B cell (primary cell): Measurements from ENCODE around the gene SPATA2.

ENCODE experiments used
- EZH2 ChIP-seq: IDR thresholded peaks from 2 replicates; pipeline ENCODE4 v1.6.1; 2012; ENCODE audit warnings: borderline replicate concordance, low read depth, mild to moderate bottlenecking, moderate library complexity, low read length; ENCODE audit not compliant: insufficient read depth, poor library complexity, severe bottlenecking
- TF ChIP-seq, protein P1 (sequence below): fragments of 200-600 bp; IDR thresholded peaks from one replicate; pipeline ENCODE4 v1.8.0; 2022; ENCODE audit warnings: antibody characterized with exemption, mild to moderate bottlenecking

DNA sequence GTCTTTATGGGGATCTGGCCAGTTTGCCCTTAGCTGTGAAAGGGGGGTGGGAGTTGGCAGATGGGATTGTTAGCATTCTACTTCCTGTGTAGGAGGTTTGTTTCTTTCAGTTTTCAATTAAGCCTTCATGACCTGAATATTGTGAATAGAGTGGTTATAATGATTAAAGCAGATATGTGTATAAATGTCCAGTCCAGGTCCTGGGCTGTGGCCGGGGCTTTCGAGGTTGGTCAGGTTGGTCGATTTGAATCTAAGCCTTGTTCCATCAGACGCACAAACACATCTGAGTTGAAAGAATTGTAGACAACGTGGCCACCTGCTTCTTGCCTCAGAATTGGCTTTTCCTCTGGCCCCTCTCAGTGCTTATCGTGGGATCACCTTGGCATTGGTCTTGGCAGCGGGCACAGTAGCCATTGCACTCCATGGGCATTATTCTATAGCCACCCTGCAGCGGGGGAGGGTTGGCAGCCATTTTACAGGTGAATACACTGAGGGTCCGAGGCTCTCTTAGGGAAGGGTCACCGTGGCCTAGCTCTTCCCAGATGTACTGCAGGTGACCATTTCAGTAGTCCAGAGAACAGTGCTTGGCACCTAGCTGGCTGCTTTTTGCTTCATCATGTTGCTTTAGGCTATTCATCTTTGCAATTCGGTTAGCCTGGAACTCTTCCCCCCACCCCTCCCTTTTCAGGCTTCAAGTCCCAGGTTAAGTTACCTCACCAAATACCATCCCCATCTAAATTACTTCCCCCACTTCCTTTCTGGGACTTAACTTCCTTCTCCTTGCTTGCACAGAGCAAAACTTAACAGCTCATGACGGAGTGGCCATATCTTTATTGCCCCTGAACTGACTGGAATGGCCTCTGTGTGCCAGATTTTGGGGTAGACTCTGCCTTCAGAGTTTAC lies 21.9 kb upstream of the SPATA2 start:
- TF ChIP-seq, protein P1, sequence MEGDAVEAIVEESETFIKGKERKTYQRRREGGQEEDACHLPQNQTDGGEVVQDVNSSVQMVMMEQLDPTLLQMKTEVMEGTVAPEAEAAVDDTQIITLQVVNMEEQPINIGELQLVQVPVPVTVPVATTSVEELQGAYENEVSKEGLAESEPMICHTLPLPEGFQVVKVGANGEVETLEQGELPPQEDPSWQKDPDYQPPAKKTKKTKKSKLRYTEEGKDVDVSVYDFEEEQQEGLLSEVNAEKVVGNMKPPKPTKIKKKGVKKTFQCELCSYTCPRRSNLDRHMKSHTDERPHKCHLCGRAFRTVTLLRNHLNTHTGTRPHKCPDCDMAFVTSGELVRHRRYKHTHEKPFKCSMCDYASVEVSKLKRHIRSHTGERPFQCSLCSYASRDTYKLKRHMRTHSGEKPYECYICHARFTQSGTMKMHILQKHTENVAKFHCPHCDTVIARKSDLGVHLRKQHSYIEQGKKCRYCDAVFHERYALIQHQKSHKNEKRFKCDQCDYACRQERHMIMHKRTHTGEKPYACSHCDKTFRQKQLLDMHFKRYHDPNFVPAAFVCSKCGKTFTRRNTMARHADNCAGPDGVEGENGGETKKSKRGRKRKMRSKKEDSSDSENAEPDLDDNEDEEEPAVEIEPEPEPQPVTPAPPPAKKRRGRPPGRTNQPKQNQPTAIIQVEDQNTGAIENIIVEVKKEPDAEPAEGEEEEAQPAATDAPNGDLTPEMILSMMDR = no peak
- no peak for TF ChIP-seq EZH2
